ENCODE results near the gene OOSP4A.

- TF ChIP-seq POLR2A (IDR thresholded peaks at IDR 0.05) (no peak), CTCF (IDR thresholded peaks at IDR 0.05) (no peak)
These were observed 19.7 kb upstream of the OOSP4A start for GRCh38 chr11:59943997-59944714.
